ENCODE data around the gene PLB1. TPM values are rescaled to one million over a fixed set of nuclear protein-coding genes. Genes with fewer than 3 reads are reported as not detected.

Gene PLB1
- total RNA-seq, 2 experiments from 2014 or later, result not detected

DNA sequence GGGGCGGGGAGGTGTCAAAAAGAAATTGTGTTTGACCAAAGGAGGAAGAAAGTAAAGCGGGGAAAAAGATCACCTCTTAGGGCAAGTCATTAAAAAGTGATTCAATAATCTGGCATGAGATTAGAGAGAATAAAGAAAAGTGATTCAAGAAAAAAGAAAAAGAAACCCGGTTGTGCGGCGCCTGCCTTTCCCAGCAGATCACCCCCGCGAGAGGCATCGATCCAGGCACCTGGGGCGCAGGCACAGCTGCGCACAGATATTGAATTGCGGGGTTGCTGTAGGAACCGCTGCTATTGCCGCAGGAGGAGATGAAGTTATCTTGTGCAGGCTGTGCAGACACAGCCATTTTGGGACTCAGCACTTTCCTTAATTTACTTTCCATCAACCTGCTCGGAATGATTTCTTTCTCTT, 71.2 kb downstream of the PLB1 start:
- TF ChIP-seq, protein P1, sequence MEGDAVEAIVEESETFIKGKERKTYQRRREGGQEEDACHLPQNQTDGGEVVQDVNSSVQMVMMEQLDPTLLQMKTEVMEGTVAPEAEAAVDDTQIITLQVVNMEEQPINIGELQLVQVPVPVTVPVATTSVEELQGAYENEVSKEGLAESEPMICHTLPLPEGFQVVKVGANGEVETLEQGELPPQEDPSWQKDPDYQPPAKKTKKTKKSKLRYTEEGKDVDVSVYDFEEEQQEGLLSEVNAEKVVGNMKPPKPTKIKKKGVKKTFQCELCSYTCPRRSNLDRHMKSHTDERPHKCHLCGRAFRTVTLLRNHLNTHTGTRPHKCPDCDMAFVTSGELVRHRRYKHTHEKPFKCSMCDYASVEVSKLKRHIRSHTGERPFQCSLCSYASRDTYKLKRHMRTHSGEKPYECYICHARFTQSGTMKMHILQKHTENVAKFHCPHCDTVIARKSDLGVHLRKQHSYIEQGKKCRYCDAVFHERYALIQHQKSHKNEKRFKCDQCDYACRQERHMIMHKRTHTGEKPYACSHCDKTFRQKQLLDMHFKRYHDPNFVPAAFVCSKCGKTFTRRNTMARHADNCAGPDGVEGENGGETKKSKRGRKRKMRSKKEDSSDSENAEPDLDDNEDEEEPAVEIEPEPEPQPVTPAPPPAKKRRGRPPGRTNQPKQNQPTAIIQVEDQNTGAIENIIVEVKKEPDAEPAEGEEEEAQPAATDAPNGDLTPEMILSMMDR (conservative IDR thresholded peaks at IDR 0.05; ENCODE audit: low read length), result peak; percentile 22; the same call in 1 of the 2 replicates
- TF ChIP-seq EZH2phosphoT487 (IDR thresholded peaks at IDR 0.05; ENCODE audit: borderline replicate concordance, low read depth, low read length), result no peak
- intact Hi-C loops (cut with micrococcal nuclease; ENCODE audit: unreplicated experiment), result no loop called here
- Histone ChIP-seq H3K9me2 (ENCODE audit: insufficient read depth, low read length) (no peaks in the 10 kb centered on the region), H2AFZ (ENCODE audit: low read length) (peak overlapping the region; percentile 86), H4K20me1 (ENCODE audit: insufficient read depth, low read length) (no peaks in the 10 kb centered on the region), H3K36me3 (ENCODE audit: insufficient read depth, low read length) (no peaks in the 10 kb centered on the region), H3K27ac (ENCODE audit: low read depth, low read length, poor library complexity, severe bottlenecking) (no peak overlapping the region), H3K4me2 (ENCODE audit: low read length) (peak overlapping the region; percentile 68), H3K9me3 (ENCODE audit: low read length) (no peaks in the 10 kb centered on the region), H3K79me2 (ENCODE audit: insufficient read depth, low read depth, low read length) (no peaks in the 10 kb centered on the region), H3K4me1 (ENCODE audit: insufficient read depth, low read length, poor library complexity, severe bottlenecking) (peaks cover 7% of the 10 kb centered on the region), H3K4me3 (ENCODE audit: low read depth, low read length, poor library complexity, severe bottlenecking) (peak overlapping the region; percentile 64)
- BruUV-seq (replicated peaks), result no TSS peak
- ChIA-PET CTCF (ENCODE audit: unreplicated experiment) (interaction anchor here (0.6 kb wide), 2 partner anchors 17 to 27 kb away, joined by 3 read pairs; no protein-coding TSS in a partner anchor), POLR2A (interaction anchor here (0.6 to 0.8 kb wide), 7 partner anchors 10 to 790 kb away, joined by 3 to 5 read pairs (median 4); no protein-coding TSS in a partner anchor)
- DNase-seq (ENCODE audit: low spot score), result no peak

DNA sequence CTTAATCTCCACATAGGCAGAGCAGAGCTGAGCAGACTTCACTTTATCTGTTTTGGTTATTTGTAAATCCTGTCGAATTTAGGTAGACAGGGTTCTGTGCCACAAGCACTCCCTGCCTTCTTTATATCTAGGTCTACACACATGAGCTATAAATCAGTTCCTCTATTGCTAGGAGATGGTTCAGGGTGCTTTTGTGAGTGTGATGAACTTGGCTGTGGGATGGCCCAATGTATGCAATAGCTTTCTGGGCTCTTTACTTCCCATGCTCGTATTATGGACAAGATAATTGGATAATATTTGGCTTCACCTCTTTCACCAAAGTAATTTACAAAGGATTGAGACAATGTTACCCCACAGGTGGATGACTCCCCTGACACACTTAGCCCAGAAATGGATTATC, 72.2 kb downstream of the PLB1 start:
- no peak overlapping the region for H3K4me2 ChIP-seq (ENCODE audit: low read length)
- H3K79me2 ChIP-seq (ENCODE audit: insufficient read depth, low read depth, low read length), result no peaks in the 10 kb centered on the region
- DNase-seq (ENCODE audit: low spot score), result no peak
- H3K9me2 ChIP-seq (ENCODE audit: insufficient read depth, low read length), result no peaks in the 10 kb centered on the region
- no peak for TF ChIP-seq EZH2phosphoT487 (IDR thresholded peaks at IDR 0.05; ENCODE audit: borderline replicate concordance, low read depth, low read length)
- TF ChIP-seq, protein P1 (conservative IDR thresholded peaks at IDR 0.05; ENCODE audit: low read length), result no peak
- no peak overlapping the region for H3K27ac ChIP-seq (ENCODE audit: low read depth, low read length, poor library complexity, severe bottlenecking)
- no peak overlapping the region for H2AFZ ChIP-seq (ENCODE audit: low read length)
- no peaks in the 10 kb centered on the region for H4K20me1 ChIP-seq (ENCODE audit: insufficient read depth, low read length)
- POLR2A ChIA-PET, result interaction anchor here (0.6 to 1.0 kb wide), 3 partner anchors 37 to 369 kb away, joined by 4 to 5 read pairs (median 4); no protein-coding TSS in a partner anchor
- H3K9me3 ChIP-seq (ENCODE audit: low read length), result no peaks in the 10 kb centered on the region
- intact Hi-C loops (cut with micrococcal nuclease; ENCODE audit: unreplicated experiment), result no loop called here
- BruUV-seq (replicated peaks), result no TSS peak
- H3K36me3 ChIP-seq (ENCODE audit: insufficient read depth, low read length), result no peaks in the 10 kb centered on the region
- CTCF ChIA-PET (ENCODE audit: unreplicated experiment), result no interaction called here
- no peak overlapping the region for H3K4me3 ChIP-seq (ENCODE audit: low read depth, low read length, poor library complexity, severe bottlenecking)
- H3K4me1 ChIP-seq (ENCODE audit: insufficient read depth, low read length, poor library complexity, severe bottlenecking), result peaks cover 7% of the 10 kb centered on the region

DNA sequence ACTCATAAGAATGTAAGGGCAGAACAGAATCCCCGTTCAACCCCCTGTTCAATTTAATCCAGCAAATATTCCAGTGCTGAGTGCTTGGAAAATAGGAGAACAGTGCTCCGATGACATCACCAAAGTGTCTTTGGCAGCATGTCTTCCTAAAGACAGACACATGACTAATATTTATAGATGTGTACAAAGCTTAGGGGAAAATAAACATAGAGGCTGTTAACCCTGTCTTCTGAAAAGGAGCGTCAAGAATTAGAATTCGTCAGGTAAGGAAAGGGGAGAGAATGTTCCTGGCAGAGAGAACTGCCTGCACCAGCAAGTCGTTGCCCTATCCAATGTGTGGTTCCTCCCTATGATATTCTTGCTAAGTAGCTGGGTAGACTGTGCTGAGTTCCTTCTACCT, 72.7 kb downstream of the PLB1 start:
- POLR2A ChIA-PET, result interaction anchor here (0.6 to 1.0 kb wide), 2 partner anchors 184 to 264 kb away, joined by 5 to 8 read pairs; no protein-coding TSS in a partner anchor
- no peak for DNase-seq (ENCODE audit: low spot score)
- Histone ChIP-seq H3K9me3 (ENCODE audit: low read length) (no peaks in the 10 kb centered on the region), H2AFZ (ENCODE audit: low read length) (no peak overlapping the region), H3K4me3 (ENCODE audit: low read depth, low read length, poor library complexity, severe bottlenecking) (no peak overlapping the region), H3K79me2 (ENCODE audit: insufficient read depth, low read depth, low read length) (no peaks in the 10 kb centered on the region), H3K36me3 (ENCODE audit: insufficient read depth, low read length) (no peaks in the 10 kb centered on the region), H3K9me2 (ENCODE audit: insufficient read depth, low read length) (no peaks in the 10 kb centered on the region), H3K4me1 (ENCODE audit: insufficient read depth, low read length, poor library complexity, severe bottlenecking) (peaks cover 7% of the 10 kb centered on the region), H4K20me1 (ENCODE audit: insufficient read depth, low read length) (no peaks in the 10 kb centered on the region), H3K4me2 (ENCODE audit: low read length) (no peak overlapping the region), H3K27ac (ENCODE audit: low read depth, low read length, poor library complexity, severe bottlenecking) (no peak overlapping the region)
- CTCF ChIA-PET (ENCODE audit: unreplicated experiment), result no interaction called here
- TF ChIP-seq EZH2phosphoT487 (IDR thresholded peaks at IDR 0.05; ENCODE audit: borderline replicate concordance, low read depth, low read length), result no peak
- TF ChIP-seq, protein P1 (conservative IDR thresholded peaks at IDR 0.05; ENCODE audit: low read length), result no peak
- BruUV-seq (replicated peaks), result no TSS peak
- intact Hi-C loops (cut with micrococcal nuclease; ENCODE audit: unreplicated experiment), result no loop called here
